Measurements from ENCODE around the gene USP8. TPM values are rescaled to one million over a fixed set of nuclear protein-coding genes. Genes with fewer than 3 reads are reported as not detected.

The USP8 gene
- total and polyA plus RNA-seq, 2 experiments from 2014 or later = 29.8 to 57.2 TPM

DNA sequence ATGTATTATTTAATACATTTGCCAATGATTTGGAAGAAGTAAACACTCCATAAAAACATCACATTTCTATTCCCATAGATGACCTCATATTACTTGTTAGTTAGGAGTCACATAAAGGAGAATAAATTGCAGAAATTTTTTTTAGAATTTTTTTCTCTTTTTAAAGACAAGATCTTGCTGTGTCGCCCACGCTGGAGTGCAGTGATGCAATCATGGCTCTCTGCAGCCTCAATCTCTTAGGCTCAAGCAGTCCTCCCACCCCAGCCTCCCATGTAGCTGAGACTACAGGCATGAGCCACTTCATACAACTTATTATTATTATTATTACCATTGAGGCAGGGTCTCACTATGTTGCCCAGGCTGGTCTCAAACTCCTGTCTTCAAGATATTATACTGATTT is 12.3 kb upstream of the USP8 start:
- H3K4me1 ChIP-seq (ENCODE audit: insufficient read depth) = no peaks in the 10 kb centered on the region
- H3K9me3 ChIP-seq (ENCODE audit: low read depth) = no peaks in the 10 kb centered on the region
- no peak overlapping the region for H3K4me3 ChIP-seq
- no peaks in the 10 kb centered on the region for H3K9me2 ChIP-seq (ENCODE audit: insufficient read depth)
- no peak for TF ChIP-seq EZH2 (IDR thresholded peaks at IDR 0.05; ENCODE audit: insufficient read depth, poor library complexity, severe bottlenecking)
- no peak for TF ChIP-seq EZH2phosphoT487 (IDR thresholded peaks at IDR 0.05; ENCODE audit: insufficient read depth, low read depth)
- no peak overlapping the region for H3K9ac ChIP-seq
- H3F3A ChIP-seq (ENCODE audit: insufficient read depth) = no peaks in the 10 kb centered on the region
- no peaks in the 10 kb centered on the region for H4K20me1 ChIP-seq (ENCODE audit: insufficient read depth)
- no peaks in the 10 kb centered on the region for H3K79me2 ChIP-seq (ENCODE audit: insufficient read depth)
- H3K36me3 ChIP-seq (ENCODE audit: low read depth) = no peaks in the 10 kb centered on the region
- H2AFZ ChIP-seq = no peak overlapping the region
- DNase-seq = no peak
- WGBS, 2 experiments (ENCODE audit: low coverage in 1 of 2, low lambda C conversion rate in 2 of 2, missing lambda C conversion rate in 2 of 2) = 12 to 19% methylated on average over 2 of the region's 2 CpGs
- H3K4me2 ChIP-seq (ENCODE audit: unreplicated experiment) = no peak overlapping the region
- no peaks in the 10 kb centered on the region for H3K27me3 ChIP-seq (replicated peaks; ENCODE audit: insufficient read depth)
- H3K27ac ChIP-seq = no peak overlapping the region
- in situ Hi-C loops (cut with MboI) = no loop called here

DNA sequence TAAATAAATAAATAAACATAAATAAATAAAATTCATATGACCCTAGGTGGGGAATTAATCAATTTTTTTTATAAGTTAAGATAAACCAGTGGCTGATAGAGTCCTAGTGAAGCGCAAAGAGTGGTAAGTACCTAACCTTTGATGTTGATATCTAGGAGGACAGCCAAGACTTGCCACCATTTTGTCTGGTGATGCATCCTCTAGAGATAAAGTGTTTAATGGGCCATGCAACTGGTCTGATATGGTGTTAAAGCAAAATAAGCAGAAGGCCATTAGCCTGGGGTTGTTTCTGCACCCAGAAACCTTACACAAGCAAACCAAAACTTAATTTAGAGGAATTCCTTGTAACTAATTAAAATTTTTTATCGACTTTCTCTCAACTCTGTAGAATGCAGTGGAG is 9.6 kb upstream of the USP8 start:
- no peaks in the 10 kb centered on the region for H3K9me2 ChIP-seq (ENCODE audit: insufficient read depth)
- no peaks in the 10 kb centered on the region for H3K9me3 ChIP-seq (ENCODE audit: low read depth)
- H3K9ac ChIP-seq = no peak overlapping the region
- no peak overlapping the region for H3K4me3 ChIP-seq
- no peak overlapping the region for H3K27ac ChIP-seq
- no peaks in the 10 kb centered on the region for H3K4me1 ChIP-seq (ENCODE audit: insufficient read depth)
- H4K20me1 ChIP-seq (ENCODE audit: insufficient read depth) = no peaks in the 10 kb centered on the region
- no peaks in the 10 kb centered on the region for H3K79me2 ChIP-seq (ENCODE audit: insufficient read depth)
- WGBS, 2 experiments (ENCODE audit: low coverage in 1 of 2, low lambda C conversion rate in 2 of 2, missing lambda C conversion rate in 2 of 2) = 74 to 79% methylated on average over 2 of the region's 2 CpGs
- H2AFZ ChIP-seq = no peak overlapping the region
- no peak for TF ChIP-seq EZH2 (IDR thresholded peaks at IDR 0.05; ENCODE audit: insufficient read depth, poor library complexity, severe bottlenecking)
- no peak for TF ChIP-seq EZH2phosphoT487 (IDR thresholded peaks at IDR 0.05; ENCODE audit: insufficient read depth, low read depth)
- H3K36me3 ChIP-seq (ENCODE audit: low read depth) = no peaks in the 10 kb centered on the region
- no peaks in the 10 kb centered on the region for H3F3A ChIP-seq (ENCODE audit: insufficient read depth)
- H3K4me2 ChIP-seq (ENCODE audit: unreplicated experiment) = no peak overlapping the region
- no peak for DNase-seq
- in situ Hi-C loops (cut with MboI) = no loop called here
- H3K27me3 ChIP-seq (replicated peaks; ENCODE audit: insufficient read depth) = no peaks in the 10 kb centered on the region

DNA sequence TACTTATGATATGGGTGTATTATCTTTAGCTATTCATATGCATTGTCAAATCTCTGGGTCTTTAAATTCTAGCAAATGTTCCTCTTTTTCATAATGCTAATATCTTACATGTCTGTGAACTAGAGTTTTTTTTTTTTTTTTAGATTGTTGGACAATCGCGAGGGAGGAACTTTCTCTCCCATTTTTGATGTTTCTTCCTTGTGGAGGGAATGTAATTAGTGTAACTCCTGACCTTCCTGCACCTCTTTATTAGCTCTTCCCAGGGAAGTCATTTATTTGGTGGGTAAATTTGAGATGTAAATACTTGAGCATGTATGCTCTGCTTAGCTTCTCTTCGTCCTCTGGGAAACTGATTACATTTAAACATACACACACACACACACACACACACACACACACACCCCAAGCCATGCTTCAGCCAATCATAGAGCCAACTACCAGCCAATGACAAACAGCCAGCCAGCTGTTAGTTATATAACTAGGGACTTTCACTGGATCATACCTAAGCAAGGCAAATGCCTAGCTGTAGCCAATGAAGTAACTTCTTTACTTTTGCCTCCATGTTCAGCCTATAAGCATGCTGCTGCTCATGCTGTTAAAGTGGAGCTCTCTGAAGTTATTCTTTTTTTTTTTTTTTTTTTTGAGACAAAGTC is 8.3 kb upstream of the USP8 start:
- no peak for DNase-seq
- H3K9me3 ChIP-seq (ENCODE audit: low read depth) = no peaks in the 10 kb centered on the region

DNA sequence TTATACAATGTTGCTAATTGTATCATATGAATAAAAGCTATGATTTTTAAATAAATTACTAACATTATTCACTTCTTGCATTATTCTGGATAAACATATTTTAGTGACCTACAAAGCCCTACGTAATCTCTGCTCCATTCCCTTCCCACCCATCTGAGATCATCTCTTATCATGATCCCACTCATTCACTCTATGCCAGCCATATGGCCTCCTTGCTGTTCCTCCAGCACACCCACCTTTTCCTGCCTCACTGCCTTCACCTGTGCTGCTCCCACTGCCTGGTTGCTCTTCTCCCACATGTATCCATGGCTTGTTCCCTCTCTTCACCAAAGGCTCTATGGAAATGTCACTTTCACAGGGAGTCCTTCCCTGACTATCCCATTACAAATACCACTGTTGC is 7.3 kb upstream of the USP8 start:
- Histone ChIP-seq H4K20me1 (ENCODE audit: insufficient read depth) (no peaks in the 10 kb centered on the region), H3K9me2 (ENCODE audit: insufficient read depth) (no peaks in the 10 kb centered on the region), H3K9me3 (ENCODE audit: low read depth) (no peaks in the 10 kb centered on the region), H2AFZ (no peak overlapping the region), H3K4me2 (ENCODE audit: unreplicated experiment) (no peak overlapping the region), H3K27ac (no peak overlapping the region), H3K9ac (no peak overlapping the region), H3K36me3 (ENCODE audit: low read depth) (no peaks in the 10 kb centered on the region), H3K79me2 (ENCODE audit: insufficient read depth) (no peaks in the 10 kb centered on the region), H3F3A (ENCODE audit: insufficient read depth) (no peaks in the 10 kb centered on the region), H3K27me3 (replicated peaks; ENCODE audit: insufficient read depth) (no peaks in the 10 kb centered on the region), H3K4me3 (no peak overlapping the region), H3K4me1 (ENCODE audit: insufficient read depth) (no peaks in the 10 kb centered on the region)
- in situ Hi-C loops (cut with MboI) = no loop called here
- TF ChIP-seq EZH2phosphoT487 (IDR thresholded peaks at IDR 0.05; ENCODE audit: insufficient read depth, low read depth) = no peak
- TF ChIP-seq EZH2 (IDR thresholded peaks at IDR 0.05; ENCODE audit: insufficient read depth, poor library complexity, severe bottlenecking) = no peak
- DNase-seq = no peak
- 86 to 88% methylated on average over 1 of the region's 1 CpG for WGBS, 2 experiments (ENCODE audit: low coverage in 1 of 2, low lambda C conversion rate in 2 of 2, missing lambda C conversion rate in 2 of 2)

More for the DNA sequence above, 8.3 kb upstream of the USP8 start:
- no peaks in the 10 kb centered on the region for H3K36me3 ChIP-seq (ENCODE audit: low read depth)
- no peak overlapping the region for H3K27ac ChIP-seq
- WGBS, 2 experiments (ENCODE audit: low coverage in 1 of 2, low lambda C conversion rate in 2 of 2, missing lambda C conversion rate in 2 of 2) = 67% methylated on average over 3 of the region's 3 CpGs
- H3K4me1 ChIP-seq (ENCODE audit: insufficient read depth) = no peaks in the 10 kb centered on the region
- H3F3A ChIP-seq (ENCODE audit: insufficient read depth) = no peaks in the 10 kb centered on the region
- no peak overlapping the region for H3K4me3 ChIP-seq
- no peak overlapping the region for H3K4me2 ChIP-seq (ENCODE audit: unreplicated experiment)
- in situ Hi-C loops (cut with MboI) = no loop called here
- no peak overlapping the region for H2AFZ ChIP-seq
- no peaks in the 10 kb centered on the region for H3K79me2 ChIP-seq (ENCODE audit: insufficient read depth)
- H3K9me2 ChIP-seq (ENCODE audit: insufficient read depth) = no peaks in the 10 kb centered on the region
- no peak overlapping the region for H3K9ac ChIP-seq
- TF ChIP-seq EZH2 (IDR thresholded peaks at IDR 0.05; ENCODE audit: insufficient read depth, poor library complexity, severe bottlenecking) (no peak), EZH2phosphoT487 (IDR thresholded peaks at IDR 0.05; ENCODE audit: insufficient read depth, low read depth) (no peak)
- no peaks in the 10 kb centered on the region for H4K20me1 ChIP-seq (ENCODE audit: insufficient read depth)
- no peaks in the 10 kb centered on the region for H3K27me3 ChIP-seq (replicated peaks; ENCODE audit: insufficient read depth)

Measured in GM23248 (cell line).